ENCODE data around the gene STRIP2.

DNA sequence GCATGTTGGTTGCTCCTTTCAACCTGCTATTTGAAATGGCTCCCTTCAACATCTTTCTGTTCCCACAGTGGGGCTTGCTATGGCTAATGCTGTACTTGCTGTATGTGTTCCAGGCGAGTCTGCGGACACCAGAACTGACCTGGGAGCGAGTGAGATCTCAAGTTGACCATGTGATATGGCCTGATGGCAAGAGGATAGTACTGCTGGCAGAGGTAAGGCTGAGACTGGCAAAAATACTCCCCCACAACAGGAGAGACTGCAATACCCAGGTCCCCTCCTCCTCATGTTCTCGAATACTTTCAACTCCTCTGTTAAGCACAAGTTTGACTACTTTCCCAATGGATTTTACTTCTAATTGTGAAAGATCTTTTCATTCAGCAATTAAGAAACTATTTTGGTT is 11.5 kb upstream of the STRIP2 start:
- TF ChIP-seq SNAI2 (CRISPR knock-in tag; IDR thresholded peaks at IDR 0.05) (no peak), ZNF8 (CRISPR knock-in tag; IDR thresholded peaks at IDR 0.05) (no peak), ZFP3 (CRISPR knock-in tag; IDR thresholded peaks at IDR 0.05) (no peak), PPARA (CRISPR knock-in tag; IDR thresholded peaks at IDR 0.05; ENCODE audit: borderline replicate concordance) (no peak), ESRRG (CRISPR knock-in tag; IDR thresholded peaks at IDR 0.05) (no peak), BACH2 (CRISPR knock-in tag; IDR thresholded peaks at IDR 0.05; ENCODE audit: borderline replicate concordance) (no peak)
- TF ChIP-seq, protein P1, sequence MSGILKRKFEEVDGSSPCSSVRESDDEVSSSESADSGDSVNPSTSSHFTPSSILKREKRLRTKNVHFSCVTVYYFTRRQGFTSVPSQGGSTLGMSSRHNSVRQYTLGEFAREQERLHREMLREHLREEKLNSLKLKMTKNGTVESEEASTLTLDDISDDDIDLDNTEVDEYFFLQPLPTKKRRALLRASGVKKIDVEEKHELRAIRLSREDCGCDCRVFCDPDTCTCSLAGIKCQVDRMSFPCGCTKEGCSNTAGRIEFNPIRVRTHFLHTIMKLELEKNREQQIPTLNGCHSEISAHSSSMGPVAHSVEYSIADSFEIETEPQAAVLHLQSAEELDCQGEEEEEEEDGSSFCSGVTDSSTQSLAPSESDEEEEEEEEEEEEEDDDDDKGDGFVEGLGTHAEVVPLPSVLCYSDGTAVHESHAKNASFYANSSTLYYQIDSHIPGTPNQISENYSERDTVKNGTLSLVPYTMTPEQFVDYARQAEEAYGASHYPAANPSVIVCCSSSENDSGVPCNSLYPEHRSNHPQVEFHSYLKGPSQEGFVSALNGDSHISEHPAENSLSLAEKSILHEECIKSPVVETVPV (CRISPR knock-in tag; IDR thresholded peaks at IDR 0.05) = no peak
